K562 (cell line): Measurements from ENCODE around the gene SLC4A1. TPM values are rescaled to one million over a fixed set of nuclear protein-coding genes. Genes with fewer than 3 reads are reported as not detected.

Experiments used
- AFF1 ChIP-seq, 2 experiments: fragments of 450-650 bp; IDR thresholded peaks; 2 replicates each; pipeline ENCODE4 v1.6.1; 2018; ENCODE audit warnings: mild to moderate bottlenecking in 2 of 2, low read depth in 1 of 2; ENCODE audit not compliant: partially characterized antibody in 2 of 2
- BMI1 ChIP-seq: fragments of 150-350 bp; IDR thresholded peaks from 2 replicates; pipeline ENCODE4 v1.6.1; 2014; ENCODE audit warnings: low read length
- C11orf30 ChIP-seq: fragments of 450-650 bp; IDR thresholded peaks from 2 replicates; pipeline ENCODE4 v1.6.1; 2016; ENCODE audit warnings: low read depth, mild to moderate bottlenecking
- CCAR2 ChIP-seq: fragments of 200-400 bp; formaldehyde crosslinking; IDR thresholded peaks from 2 replicates; pipeline ENCODE4 v1.6.1; 2017; ENCODE audit warnings: mild to moderate bottlenecking, low read depth, low read length
- CREM ChIP-seq: IDR thresholded peaks from 2 replicates; pipeline ENCODE4 v1.6.1; 2014; ENCODE audit warnings: antibody characterized with exemption, low read depth
- ELF4 ChIP-seq: fragments of 450-650 bp; formaldehyde crosslinking; IDR thresholded peaks from 2 replicates; pipeline ENCODE4 v1.4.0; 2022; ENCODE audit warnings: missing genetic modification characterization
- ERF ChIP-seq: fragments of 450-650 bp; formaldehyde crosslinking; IDR thresholded peaks from 2 replicates; pipeline ENCODE4 v1.4.0; 2020; ENCODE audit warnings: mild to moderate bottlenecking, mixed read lengths
- MBD2 ChIP-seq: sonication (generic); IDR thresholded peaks from 2 replicates; pipeline ENCODE4 v1.6.1; 2016; ENCODE audit warnings: low read depth, borderline replicate concordance
- MGA ChIP-seq: fragments of 450-650 bp; IDR thresholded peaks from 2 replicates; pipeline ENCODE4 v1.6.1; 2016; ENCODE audit warnings: mild to moderate bottlenecking, moderate library complexity
- POU5F1 ChIP-seq: fragments of 150-350 bp; IDR thresholded peaks from 2 replicates; pipeline ENCODE4 v1.6.1; 2014; ENCODE audit warnings: borderline replicate concordance, low read length, low read depth, mild to moderate bottlenecking; ENCODE audit not compliant: partially characterized antibody
- SLC30A9 ChIP-seq: fragments of 250-450 bp; sonication (Bioruptor Pico); IDR thresholded peaks from 2 replicates; pipeline ENCODE4 v1.8.0; 2022; ENCODE audit warnings: mild to moderate bottlenecking, moderate library complexity
- XRCC5 ChIP-seq: fragments of 200-400 bp; formaldehyde crosslinking; IDR thresholded peaks from 2 replicates; pipeline ENCODE4 v1.6.1; 2017; ENCODE audit warnings: low read depth, mild to moderate bottlenecking, low read length
- polyA plus RNA-seq, 8 experiments: library from polyadenylated mRNA; depleted of rRNA in 4 of 8; stranded (reverse) in 5 of 8; unstranded in 3 of 8; fragments of >200 nt; fragmentation: Nextera tagmentation in 2 of 8; fragmentation: Illumina TruSeq in 1 of 8; extraction: Ambion mirVana in 2 of 8; extraction: Trizol in 1 of 8; gene quantifications; 2 replicates each; pipeline versions ENCODE4 v1.2.1 to v1.2.3, GENCODE V29; 2011 to 2014; ENCODE audit warnings: inconsistent platforms in 1 of 8, missing spikeins in 1 of 8
- total RNA-seq, 7 experiments: library from RNA; depleted of rRNA in 6 of 7; stranded (reverse); fragments of >200 nt in 6 of 7; fragmentation: Illumina TruSeq in 2 of 7; extraction: Trizol in 2 of 7; gene quantifications; 2 replicates each; pipeline versions ENCODE4 v1.2.1 to v1.2.3, GENCODE V29; 2011 to 2021; ENCODE audit warnings: low replicate concordance in 1 of 7

SLC4A1 gene
- total and polyA plus RNA-seq, 9 of the 15 experiments (the other 6 are each of a cell fraction or from before 2014, with no cell fraction given) = 0.14 to 1.00 (median 0.53) TPM

GRCh38 chr17:44219108-44219615 is 48.8 kb downstream of the SLC4A1 start (continued):
- no peak for TF ChIP-seq MGA
- TF ChIP-seq CCAR2 = no peak
- no peak for TF ChIP-seq AFF1 (IDR thresholded peaks at IDR 0.05; ENCODE audit: low read depth in 1 of 2, partially characterized antibody in 2 of 2)
- no peak for TF ChIP-seq C11orf30
- TF ChIP-seq MBD2 = no peak
- TF ChIP-seq ELF4 = no peak
- TF ChIP-seq BMI1 = no peak
- no peak for TF ChIP-seq ERF (CRISPR knock-in tag)
- no peak for TF ChIP-seq POU5F1
- no peak; the same call in 1 of the 2 replicates for TF ChIP-seq CREM
- no peak for TF ChIP-seq XRCC5
- TF ChIP-seq SLC30A9 (CRISPR knock-in tag) = no peak
